ENCODE data around the gene SFTPB.

SFTPB gene

GRCh38 chr2:85647823-85648526 is 20.0 kb downstream of the SFTPB start:
- no peak for FAIRE-seq
- no peak for DNase-seq (ENCODE audit: insufficient read length, low spot score)
- TF ChIP-seq, protein P1, sequence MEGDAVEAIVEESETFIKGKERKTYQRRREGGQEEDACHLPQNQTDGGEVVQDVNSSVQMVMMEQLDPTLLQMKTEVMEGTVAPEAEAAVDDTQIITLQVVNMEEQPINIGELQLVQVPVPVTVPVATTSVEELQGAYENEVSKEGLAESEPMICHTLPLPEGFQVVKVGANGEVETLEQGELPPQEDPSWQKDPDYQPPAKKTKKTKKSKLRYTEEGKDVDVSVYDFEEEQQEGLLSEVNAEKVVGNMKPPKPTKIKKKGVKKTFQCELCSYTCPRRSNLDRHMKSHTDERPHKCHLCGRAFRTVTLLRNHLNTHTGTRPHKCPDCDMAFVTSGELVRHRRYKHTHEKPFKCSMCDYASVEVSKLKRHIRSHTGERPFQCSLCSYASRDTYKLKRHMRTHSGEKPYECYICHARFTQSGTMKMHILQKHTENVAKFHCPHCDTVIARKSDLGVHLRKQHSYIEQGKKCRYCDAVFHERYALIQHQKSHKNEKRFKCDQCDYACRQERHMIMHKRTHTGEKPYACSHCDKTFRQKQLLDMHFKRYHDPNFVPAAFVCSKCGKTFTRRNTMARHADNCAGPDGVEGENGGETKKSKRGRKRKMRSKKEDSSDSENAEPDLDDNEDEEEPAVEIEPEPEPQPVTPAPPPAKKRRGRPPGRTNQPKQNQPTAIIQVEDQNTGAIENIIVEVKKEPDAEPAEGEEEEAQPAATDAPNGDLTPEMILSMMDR (IDR thresholded peaks at IDR 0.05; ENCODE audit: insufficient read depth, missing control alignments) = no peak

DNA sequence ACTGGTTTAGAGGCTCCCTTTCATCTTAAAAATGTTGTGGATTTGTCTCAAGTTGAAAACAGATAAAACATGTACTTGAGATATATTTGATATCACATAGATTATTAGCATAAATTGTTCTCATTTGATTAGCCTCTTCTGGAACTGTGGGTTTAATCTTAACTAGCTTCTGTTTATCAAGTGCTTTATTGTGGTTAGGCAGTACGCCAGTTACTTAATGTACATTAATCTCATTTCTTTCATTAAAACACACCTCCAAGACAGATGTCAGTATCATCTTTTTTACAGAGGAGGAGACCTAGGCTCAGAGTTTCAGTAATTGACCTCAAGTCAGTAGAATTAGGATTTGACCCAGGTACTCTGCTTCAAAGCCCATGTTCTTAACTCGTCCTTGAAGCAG is 21.8 kb downstream of the SFTPB start:
- no peak for DNase-seq (ENCODE audit: insufficient read length, low spot score)
- no peak for FAIRE-seq
- TF ChIP-seq, protein P1 (IDR thresholded peaks at IDR 0.05; ENCODE audit: insufficient read depth, missing control alignments) = no peak

DNA sequence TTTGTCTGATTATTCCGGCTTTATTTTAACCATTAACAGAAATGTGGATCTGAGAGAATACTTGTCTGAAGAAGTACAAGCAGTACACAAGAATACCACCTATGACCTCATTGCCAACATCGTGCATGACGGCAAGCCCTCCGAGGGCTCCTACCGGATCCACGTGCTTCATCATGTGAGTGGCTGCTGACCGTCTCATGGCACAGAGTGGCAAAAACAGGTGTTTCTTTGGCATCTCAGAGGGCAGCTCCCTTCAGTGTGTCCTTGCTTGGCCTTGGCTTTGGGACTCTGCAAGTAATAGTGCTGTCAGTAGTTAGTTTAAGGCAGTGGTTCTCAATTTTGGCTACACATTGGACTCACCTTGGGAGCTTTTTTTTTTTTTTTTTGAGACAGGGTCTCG is 23.1 kb downstream of the SFTPB start:
- DNase-seq (ENCODE audit: insufficient read length, low spot score) (no peak), FAIRE-seq (no peak)
- TF ChIP-seq, protein P1 (IDR thresholded peaks at IDR 0.05; ENCODE audit: insufficient read depth, missing control alignments) = no peak

DNA sequence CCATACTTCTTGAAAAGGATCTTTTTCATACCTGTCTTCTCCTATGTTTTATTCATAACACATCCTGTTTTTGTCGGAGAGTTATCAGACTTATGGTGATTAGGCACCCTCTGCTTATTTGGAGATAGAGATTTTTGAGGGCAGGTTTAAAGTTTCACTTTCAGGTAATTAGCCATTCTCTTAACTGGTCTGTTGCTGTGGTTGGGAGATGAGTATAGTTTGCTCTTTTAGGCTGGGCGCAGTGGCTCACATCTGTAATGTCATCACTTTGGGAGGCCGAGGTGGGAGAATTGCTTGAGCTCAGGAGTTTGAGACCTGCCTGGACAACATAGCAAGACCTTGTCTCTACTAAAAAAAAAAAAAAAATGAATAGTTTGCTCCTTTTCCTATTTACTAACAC is 25.3 kb downstream of the SFTPB start:
- DNase-seq (ENCODE audit: insufficient read length, low spot score) (no peak), FAIRE-seq (no peak)
- TF ChIP-seq, protein P1 (IDR thresholded peaks at IDR 0.05; ENCODE audit: insufficient read depth, missing control alignments) = no peak

GRCh38 chr2:85635636-85636035 is 32.4 kb downstream of the SFTPB start:
- no peak for DNase-seq (ENCODE audit: insufficient read length, low spot score)
- TF ChIP-seq, protein P1 (IDR thresholded peaks at IDR 0.05; ENCODE audit: insufficient read depth, missing control alignments) = no peak
- FAIRE-seq = no peak

- DNase-seq (ENCODE audit: insufficient read length, low spot score) = no peak
- TF ChIP-seq, protein P1 (IDR thresholded peaks at IDR 0.05; ENCODE audit: insufficient read depth, missing control alignments) = no peak
- no peak for FAIRE-seq
These were observed 33.0 kb downstream of the SFTPB start for GRCh38 chr2:85635011-85635410.

GRCh38 chr2:85631316-85631715 is 36.7 kb downstream of the SFTPB start:
- TF ChIP-seq, protein P1 (IDR thresholded peaks at IDR 0.05; ENCODE audit: insufficient read depth, missing control alignments) = no peak
- FAIRE-seq = no peak
- DNase-seq (ENCODE audit: insufficient read length, low spot score) = no peak
